Osteocyte (in vitro differentiated cells): ENCODE measurements around the gene GPRIN1. TPM values are rescaled to one million over a fixed set of nuclear protein-coding genes. Genes with fewer than 3 reads are reported as not detected.

Experiments
- DNase-seq: peaks from one replicate; pipeline ENCODE4 v3.0.0; 2021; ENCODE audit warnings: mixed read lengths; ENCODE audit not compliant: unreplicated experiment; ENCODE audit errors: extremely low spot score
- H3K27ac Mint-ChIP-seq: one replicate; pipeline ENCODE4 v1.8.0; 2021; ENCODE audit warnings: mild to moderate bottlenecking, mixed read lengths; ENCODE audit not compliant: unreplicated experiment
- H3K27me3 Mint-ChIP-seq: one replicate; pipeline ENCODE4 v1.8.0; 2021; ENCODE audit warnings: mixed read lengths; ENCODE audit not compliant: unreplicated experiment
- H3K36me3 Mint-ChIP-seq: one replicate; pipeline ENCODE4 v1.8.0; 2021; ENCODE audit warnings: mixed read lengths; ENCODE audit not compliant: unreplicated experiment
- H3K4me1 Mint-ChIP-seq: one replicate; pipeline ENCODE4 v1.8.0; 2021; ENCODE audit warnings: mixed read lengths; ENCODE audit not compliant: unreplicated experiment
- H3K4me3 Mint-ChIP-seq: one replicate; pipeline ENCODE4 v1.8.0; 2021; ENCODE audit warnings: mild to moderate bottlenecking, moderate library complexity, mixed read lengths; ENCODE audit not compliant: unreplicated experiment
- H3K9me3 Mint-ChIP-seq: one replicate; pipeline ENCODE4 v1.8.0; 2021; ENCODE audit warnings: mixed read lengths; ENCODE audit not compliant: unreplicated experiment
- total RNA-seq: library from RNA; stranded (reverse); gene quantifications from 2 replicates; pipeline ENCODE4 v1.2.1, GENCODE V29; 2021
- TF ChIP-seq, protein P1 (sequence below): fragments of 200-600 bp; sonication (generic); IDR thresholded peaks from 2 replicates; pipeline ENCODE4 v1.5.0; 2021; ENCODE audit warnings: antibody characterized with exemption, mild to moderate bottlenecking, moderate library complexity

The GPRIN1 gene
- total RNA-seq, 1 donor from 2014 or later = 1.6 TPM

DNA sequence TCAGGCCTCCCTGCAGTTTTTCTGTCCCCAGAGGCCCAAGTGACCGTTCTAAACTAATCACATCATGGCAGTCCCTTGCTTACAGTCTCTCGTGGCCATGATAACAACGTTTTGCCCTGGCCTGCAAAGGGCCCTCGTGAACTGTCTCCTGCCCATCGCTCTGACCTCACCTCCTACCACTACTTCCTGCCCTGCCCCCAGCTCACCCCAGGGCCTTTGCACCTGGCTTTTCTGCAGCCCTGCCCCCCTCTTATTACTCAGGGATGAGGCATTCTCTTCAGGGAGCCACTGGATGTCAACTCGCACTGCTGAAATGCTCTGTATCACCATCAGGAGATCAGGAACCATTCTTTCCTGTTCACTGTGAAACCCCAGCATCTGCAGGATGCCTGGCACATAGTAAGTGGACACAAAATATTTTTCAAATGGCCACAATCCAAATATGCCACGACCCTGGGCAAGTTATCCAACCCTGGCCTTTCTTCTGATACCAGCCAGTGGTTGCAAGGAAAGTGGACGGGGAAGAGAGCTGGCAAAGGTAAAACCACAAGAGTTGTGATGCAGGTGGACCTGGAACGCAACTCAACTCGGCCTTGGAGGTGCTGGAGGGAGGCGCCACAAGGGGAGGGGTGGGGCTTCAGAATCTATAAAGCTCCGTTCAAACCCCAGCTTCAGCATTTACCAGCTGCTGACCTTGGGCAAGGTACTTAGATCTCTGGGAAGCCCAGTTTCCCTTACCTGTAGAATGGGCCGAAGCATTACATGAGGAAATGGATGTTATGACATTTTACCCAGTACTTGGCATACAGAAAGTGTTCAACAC is 18.7 kb upstream of the GPRIN1 start:
- TF ChIP-seq, protein P1, sequence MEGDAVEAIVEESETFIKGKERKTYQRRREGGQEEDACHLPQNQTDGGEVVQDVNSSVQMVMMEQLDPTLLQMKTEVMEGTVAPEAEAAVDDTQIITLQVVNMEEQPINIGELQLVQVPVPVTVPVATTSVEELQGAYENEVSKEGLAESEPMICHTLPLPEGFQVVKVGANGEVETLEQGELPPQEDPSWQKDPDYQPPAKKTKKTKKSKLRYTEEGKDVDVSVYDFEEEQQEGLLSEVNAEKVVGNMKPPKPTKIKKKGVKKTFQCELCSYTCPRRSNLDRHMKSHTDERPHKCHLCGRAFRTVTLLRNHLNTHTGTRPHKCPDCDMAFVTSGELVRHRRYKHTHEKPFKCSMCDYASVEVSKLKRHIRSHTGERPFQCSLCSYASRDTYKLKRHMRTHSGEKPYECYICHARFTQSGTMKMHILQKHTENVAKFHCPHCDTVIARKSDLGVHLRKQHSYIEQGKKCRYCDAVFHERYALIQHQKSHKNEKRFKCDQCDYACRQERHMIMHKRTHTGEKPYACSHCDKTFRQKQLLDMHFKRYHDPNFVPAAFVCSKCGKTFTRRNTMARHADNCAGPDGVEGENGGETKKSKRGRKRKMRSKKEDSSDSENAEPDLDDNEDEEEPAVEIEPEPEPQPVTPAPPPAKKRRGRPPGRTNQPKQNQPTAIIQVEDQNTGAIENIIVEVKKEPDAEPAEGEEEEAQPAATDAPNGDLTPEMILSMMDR = no peak

DNA sequence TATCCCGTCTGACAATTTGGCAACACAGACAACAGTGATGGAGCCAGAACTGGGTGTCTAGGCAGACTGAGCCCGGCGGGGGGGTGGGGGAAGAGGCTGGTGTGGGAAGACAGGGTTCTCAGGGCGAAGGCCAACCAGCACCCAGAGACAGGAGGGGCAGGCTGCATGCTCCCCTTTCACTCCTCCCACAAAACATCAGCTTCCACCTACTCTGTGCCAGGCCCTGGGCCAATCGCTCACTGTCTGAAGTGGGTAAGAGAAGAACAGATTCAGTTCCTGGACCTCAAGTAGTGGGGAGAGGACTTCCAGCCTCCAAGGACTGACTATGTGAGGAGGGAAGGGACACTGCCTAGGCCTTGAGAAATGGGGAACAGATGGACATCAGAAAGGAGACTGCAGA is 17.6 kb upstream of the GPRIN1 start:
- Mint-ChIP-seq H3K36me3 (no peaks in the 10 kb centered on the region), H3K27me3 (peaks cover 60% of the 10 kb centered on the region), H3K9me3 (no peaks in the 10 kb centered on the region), H3K27ac (no peak overlapping the region), H3K4me1 (peaks cover 11% of the 10 kb centered on the region), H3K4me3 (no peak overlapping the region)
- no peak for DNase-seq
- TF ChIP-seq, protein P1 = no peak

More for the DNA sequence above, 18.7 kb upstream of the GPRIN1 start:
- Mint-ChIP-seq H3K27ac (no peak overlapping the region), H3K4me3 (no peak overlapping the region), H3K36me3 (no peaks in the 10 kb centered on the region), H3K9me3 (no peaks in the 10 kb centered on the region), H3K4me1 (peaks cover 11% of the 10 kb centered on the region), H3K27me3 (peaks cover 68% of the 10 kb centered on the region)
- DNase-seq = no peak

DNA sequence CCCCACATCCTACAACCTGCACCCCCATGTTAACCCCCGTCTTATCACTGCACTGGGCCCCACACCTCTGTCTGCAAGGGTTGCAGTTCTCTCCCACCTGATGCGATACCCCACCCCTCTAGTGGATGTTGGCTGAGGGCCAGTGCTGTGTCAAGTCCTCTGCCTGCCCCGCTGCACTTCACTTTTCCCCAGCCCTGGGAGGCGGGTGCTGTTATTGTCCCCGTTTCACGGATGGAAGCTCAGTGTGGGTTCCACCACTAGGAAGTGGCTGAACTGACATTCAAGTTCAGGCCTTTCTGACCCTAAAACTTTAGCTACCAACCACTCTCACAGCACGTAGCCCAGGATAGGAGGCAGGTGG is 16.9 kb upstream of the GPRIN1 start:
- no peak for DNase-seq
- Mint-ChIP-seq H3K27ac (no peak overlapping the region), H3K4me1 (peaks cover 11% of the 10 kb centered on the region), H3K4me3 (no peak overlapping the region), H3K9me3 (no peaks in the 10 kb centered on the region), H3K36me3 (no peaks in the 10 kb centered on the region), H3K27me3 (peaks cover 62% of the 10 kb centered on the region)
- TF ChIP-seq, protein P1 = no peak

DNA sequence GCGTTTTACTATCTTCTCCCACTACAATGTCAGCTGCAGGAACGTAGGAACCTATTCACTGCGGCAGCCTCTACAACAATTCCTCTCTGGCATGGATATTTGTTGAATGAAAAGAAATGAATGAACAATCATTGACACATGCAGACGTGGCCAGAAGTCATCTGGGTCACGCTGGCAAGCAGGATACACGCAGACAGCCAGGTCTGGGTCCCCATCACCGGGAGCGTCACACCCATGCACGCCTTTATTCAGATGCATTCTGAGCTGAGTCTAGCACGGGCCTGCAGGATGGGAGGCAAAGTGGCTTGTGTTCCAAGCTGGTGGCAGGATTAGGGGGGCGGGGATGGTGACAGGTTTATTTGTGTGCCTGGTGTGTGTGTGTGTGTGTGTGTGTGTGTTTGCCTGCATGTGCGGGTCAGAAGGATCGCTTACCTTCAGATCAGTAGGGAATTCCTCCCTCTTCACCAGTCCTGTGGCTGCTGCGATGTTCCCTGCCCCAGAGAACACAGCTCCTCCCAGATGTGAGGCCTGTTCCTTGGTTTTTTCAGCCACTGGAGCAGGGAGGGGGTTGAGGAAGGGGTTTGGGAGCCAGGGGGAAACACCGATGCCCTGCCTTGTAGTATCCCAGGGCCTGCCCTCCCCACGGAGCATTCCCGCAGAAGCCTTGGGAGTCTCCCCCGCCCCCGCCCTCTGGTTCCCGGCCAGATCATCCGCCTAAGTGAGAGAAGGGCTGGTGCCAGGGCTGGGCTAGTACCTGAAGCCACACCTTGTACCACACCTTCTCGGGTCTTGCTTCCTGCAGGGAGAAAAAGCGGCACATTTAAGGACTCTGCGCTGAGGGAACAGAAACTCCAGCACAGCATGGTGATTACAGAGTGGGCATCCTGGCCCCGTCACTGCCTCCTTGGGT is 16.3 kb upstream of the GPRIN1 start:
- no peak overlapping the region for H3K4me3 Mint-ChIP-seq
- H3K36me3 Mint-ChIP-seq = no peaks in the 10 kb centered on the region
- no peak for DNase-seq
- no peak overlapping the region for H3K27ac Mint-ChIP-seq
- TF ChIP-seq, protein P1 = no peak
- H3K27me3 Mint-ChIP-seq = peaks cover 61% of the 10 kb centered on the region
- peaks cover 11% of the 10 kb centered on the region for H3K4me1 Mint-ChIP-seq
- H3K9me3 Mint-ChIP-seq = no peaks in the 10 kb centered on the region

DNA sequence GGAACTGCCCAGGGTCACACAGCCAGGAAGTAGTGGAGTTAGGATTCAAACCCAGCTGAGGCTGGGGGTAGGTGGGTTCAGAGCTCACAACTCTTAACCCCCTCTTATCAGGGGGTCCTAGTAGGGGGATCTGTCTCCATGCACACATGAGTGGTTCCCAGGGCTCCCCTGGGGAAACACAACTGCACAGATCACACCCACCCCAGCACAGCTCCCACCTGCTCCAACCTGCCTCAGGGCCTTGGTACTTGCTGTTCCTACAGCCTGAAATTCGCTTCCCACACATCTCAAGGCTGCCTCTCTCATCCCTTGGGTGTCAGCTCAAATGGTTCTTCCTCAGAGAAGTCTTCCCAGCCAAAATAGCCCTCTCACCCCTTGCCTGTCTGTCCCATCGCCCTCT is 15.6 kb upstream of the GPRIN1 start:
- Mint-ChIP-seq H3K27ac (no peak overlapping the region), H3K27me3 (peaks cover 59% of the 10 kb centered on the region), H3K4me3 (no peak overlapping the region), H3K9me3 (no peaks in the 10 kb centered on the region), H3K4me1 (peaks cover 9% of the 10 kb centered on the region), H3K36me3 (no peaks in the 10 kb centered on the region)
- no peak for DNase-seq
- TF ChIP-seq, protein P1 = no peak
